Measurements from ENCODE around the gene SLC66A2. TPM values are rescaled to one million over a fixed set of nuclear protein-coding genes. Genes with fewer than 3 reads are reported as not detected.

Gene SLC66A2
- total and polyA plus RNA-seq, 2 experiments from 2014 or later: 33.1 to 67.0 TPM

- no peak overlapping the region for H3K4me3 ChIP-seq
- TF ChIP-seq EZH2 (IDR thresholded peaks at IDR 0.05; ENCODE audit: insufficient read depth, poor library complexity, severe bottlenecking) (no peak), EZH2phosphoT487 (IDR thresholded peaks at IDR 0.05; ENCODE audit: insufficient read depth, low read depth) (no peak)
- no peak overlapping the region for H3K27ac ChIP-seq
- in situ Hi-C loops (cut with MboI): no loop called here
- no peaks in the 10 kb centered on the region for H3K9me3 ChIP-seq (ENCODE audit: low read depth)
- H3K4me2 ChIP-seq (ENCODE audit: unreplicated experiment): no peak overlapping the region
- H3K36me3 ChIP-seq (ENCODE audit: low read depth): no peaks in the 10 kb centered on the region
- no peaks in the 10 kb centered on the region for H4K20me1 ChIP-seq (ENCODE audit: insufficient read depth)
- H3K27me3 ChIP-seq (replicated peaks; ENCODE audit: insufficient read depth): no peaks in the 10 kb centered on the region
- H3K79me2 ChIP-seq (ENCODE audit: insufficient read depth): peaks cover 11% of the 10 kb centered on the region
- no peaks in the 10 kb centered on the region for H3K9me2 ChIP-seq (ENCODE audit: insufficient read depth)
- no peaks in the 10 kb centered on the region for H3K4me1 ChIP-seq (ENCODE audit: insufficient read depth)
- H3F3A ChIP-seq (ENCODE audit: insufficient read depth): no peaks in the 10 kb centered on the region
- 97 to 99% methylated on average over 18 to 20 of the region's 20 CpGs for WGBS, 2 experiments (ENCODE audit: low coverage in 1 of 2, low lambda C conversion rate in 2 of 2, missing lambda C conversion rate in 2 of 2)
- no peak for DNase-seq
- no peak overlapping the region for H3K9ac ChIP-seq
- H2AFZ ChIP-seq: no peak overlapping the region
Measured at GRCh38 chr18:79914614-79915160, 36.8 kb downstream of the SLC66A2 start.

DNA sequence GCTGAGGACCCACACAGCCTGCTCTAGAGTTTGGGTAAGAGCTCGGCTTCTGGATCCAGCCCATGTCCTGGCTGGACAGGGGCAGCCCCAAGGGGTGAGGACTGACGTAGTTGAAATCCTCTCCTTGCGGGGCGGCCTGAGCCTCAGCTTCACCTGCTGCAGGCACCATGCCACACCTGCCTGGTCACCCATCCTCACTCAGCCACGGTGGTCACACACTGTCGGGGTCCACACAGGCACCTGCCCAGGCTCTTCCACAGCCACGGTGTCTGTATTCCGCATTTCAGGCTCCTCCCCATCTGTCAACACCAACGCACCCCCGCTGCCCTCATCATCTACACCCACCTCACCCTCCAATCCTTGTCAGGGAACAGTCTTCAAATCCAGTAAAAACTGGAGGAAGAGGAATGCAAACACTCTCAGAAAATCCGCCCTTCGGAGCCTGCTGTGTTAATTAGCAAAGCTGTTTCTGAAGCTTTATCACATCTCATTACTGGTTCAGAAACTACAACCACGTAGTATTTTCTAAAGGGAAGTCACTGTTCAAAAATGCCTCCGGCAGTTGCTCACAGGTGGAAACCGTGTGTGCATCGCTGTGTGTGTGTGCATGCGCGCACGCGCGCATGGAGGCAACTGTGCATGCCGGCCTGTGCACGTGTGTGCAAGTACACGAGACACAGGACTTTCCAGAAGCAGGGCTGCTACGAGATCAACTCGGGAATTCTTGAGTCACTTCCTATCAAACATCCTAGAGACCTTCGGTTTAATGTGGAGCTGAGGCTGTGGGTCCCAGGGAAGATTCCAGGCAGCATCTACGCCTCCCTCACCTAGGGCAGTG lies 38.2 kb downstream of the SLC66A2 start:
- no peaks in the 10 kb centered on the region for H4K20me1 ChIP-seq (ENCODE audit: insufficient read depth)
- no peak overlapping the region for H3K4me2 ChIP-seq (ENCODE audit: unreplicated experiment)
- TF ChIP-seq EZH2 (IDR thresholded peaks at IDR 0.05; ENCODE audit: insufficient read depth, poor library complexity, severe bottlenecking): no peak
- TF ChIP-seq EZH2phosphoT487 (IDR thresholded peaks at IDR 0.05; ENCODE audit: insufficient read depth, low read depth): no peak
- peaks cover 11% of the 10 kb centered on the region for H3K79me2 ChIP-seq (ENCODE audit: insufficient read depth)
- WGBS, 2 experiments (ENCODE audit: low coverage in 1 of 2, low lambda C conversion rate in 2 of 2, missing lambda C conversion rate in 2 of 2): 89 to 91% methylated on average over 28 of the region's 28 CpGs
- no peak overlapping the region for H3K9ac ChIP-seq
- no peak overlapping the region for H3K27ac ChIP-seq
- no peaks in the 10 kb centered on the region for H3K36me3 ChIP-seq (ENCODE audit: low read depth)
- no peak overlapping the region for H3K4me3 ChIP-seq
- in situ Hi-C loops (cut with MboI): no loop called here
- no peaks in the 10 kb centered on the region for H3K4me1 ChIP-seq (ENCODE audit: insufficient read depth)
- no peaks in the 10 kb centered on the region for H3F3A ChIP-seq (ENCODE audit: insufficient read depth)
- H3K9me2 ChIP-seq (ENCODE audit: insufficient read depth): no peaks in the 10 kb centered on the region
- no peak overlapping the region for H2AFZ ChIP-seq
- H3K9me3 ChIP-seq (ENCODE audit: low read depth): no peaks in the 10 kb centered on the region
- DNase-seq: no peak
- no peaks in the 10 kb centered on the region for H3K27me3 ChIP-seq (replicated peaks; ENCODE audit: insufficient read depth)

DNA sequence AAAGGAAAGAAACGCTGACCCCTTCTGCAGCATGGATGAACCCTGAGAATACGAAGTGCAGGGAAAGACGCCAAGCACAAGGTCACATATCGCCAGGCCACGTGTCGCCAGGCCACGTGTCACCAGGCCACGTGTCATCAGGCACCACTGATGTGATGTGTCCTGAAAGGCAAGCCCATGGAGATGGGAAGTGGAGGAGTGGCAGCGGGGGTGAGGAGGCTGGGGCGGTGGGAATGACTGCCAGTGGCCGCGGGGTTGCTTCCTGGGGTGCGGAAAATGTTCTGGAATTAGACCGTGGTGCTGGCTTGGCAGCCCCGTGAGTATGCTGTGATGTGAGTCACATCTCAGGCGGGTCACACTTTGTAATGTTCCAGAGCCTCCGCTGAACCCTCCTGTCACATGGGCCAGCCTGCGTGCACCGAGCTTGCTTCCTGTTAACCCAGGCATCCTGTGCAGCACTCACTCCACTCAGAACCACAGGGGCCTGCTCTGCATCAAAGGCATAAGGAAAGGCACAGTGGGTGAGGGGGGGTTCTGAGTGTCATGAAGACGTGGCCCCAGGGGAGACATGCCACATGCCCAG lies 39.0 kb downstream of the SLC66A2 start:
- 86 to 92% methylated on average over 16 to 20 of the region's 20 CpGs for WGBS, 2 experiments (ENCODE audit: low coverage in 1 of 2, low lambda C conversion rate in 2 of 2, missing lambda C conversion rate in 2 of 2)
- H3K79me2 ChIP-seq (ENCODE audit: insufficient read depth): peaks cover 11% of the 10 kb centered on the region
- H3K27ac ChIP-seq: no peak overlapping the region

DNA sequence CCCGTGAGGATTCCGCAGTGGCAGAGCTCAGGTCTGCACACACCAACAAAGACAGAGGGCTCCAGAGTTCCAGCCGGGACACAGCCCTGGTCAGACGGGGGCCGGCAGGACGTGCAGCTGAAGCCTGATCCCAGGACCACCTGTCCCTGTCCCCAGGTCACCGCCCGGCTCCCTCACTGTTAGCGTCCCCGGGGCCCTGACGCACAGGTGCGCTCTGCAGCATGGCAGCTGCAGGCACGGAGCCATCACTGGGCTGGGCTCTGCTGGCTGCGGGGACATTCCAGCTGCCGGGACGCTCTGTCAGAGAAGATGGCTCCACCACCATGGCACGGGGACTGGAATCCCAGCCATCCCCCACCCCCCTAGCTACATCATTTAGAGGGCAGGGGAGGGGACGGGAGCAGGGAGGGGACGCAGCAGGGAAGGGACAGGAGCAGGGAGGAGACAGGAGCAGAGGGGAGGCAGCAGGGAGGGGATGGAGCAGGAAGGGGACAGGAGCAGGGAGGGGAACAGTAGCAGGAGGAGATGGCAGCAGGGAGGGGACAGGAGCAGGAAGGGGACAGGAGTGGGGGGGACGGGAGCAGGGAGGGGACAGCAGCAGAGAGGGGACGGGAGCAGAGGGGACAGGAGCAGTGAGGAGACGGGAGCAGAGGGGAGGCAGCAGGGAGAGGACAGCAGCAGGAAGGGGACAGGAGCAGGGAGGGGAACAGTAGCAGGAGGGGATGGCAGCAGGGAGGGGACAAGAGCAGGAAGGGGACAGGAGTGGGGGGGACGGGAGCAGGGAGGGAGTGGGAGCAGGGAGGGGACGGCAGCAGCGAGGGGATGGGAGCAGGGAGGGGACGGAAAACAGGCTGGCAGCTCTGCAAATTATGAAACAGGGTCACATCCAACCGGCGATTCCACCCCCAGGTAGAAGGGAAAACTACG lies 39.8 kb downstream of the SLC66A2 start:
- TF ChIP-seq EZH2phosphoT487 (IDR thresholded peaks at IDR 0.05; ENCODE audit: insufficient read depth, low read depth) (no peak), EZH2 (IDR thresholded peaks at IDR 0.05; ENCODE audit: insufficient read depth, poor library complexity, severe bottlenecking) (no peak)
- Histone ChIP-seq H4K20me1 (ENCODE audit: insufficient read depth) (no peaks in the 10 kb centered on the region), H3K4me2 (ENCODE audit: unreplicated experiment) (no peak overlapping the region), H3K9me2 (ENCODE audit: insufficient read depth) (no peaks in the 10 kb centered on the region), H3K27me3 (replicated peaks; ENCODE audit: insufficient read depth) (no peaks in the 10 kb centered on the region), H3K36me3 (ENCODE audit: low read depth) (no peaks in the 10 kb centered on the region), H3K9ac (no peak overlapping the region), H3K79me2 (ENCODE audit: insufficient read depth) (peaks cover 11% of the 10 kb centered on the region), H3K9me3 (ENCODE audit: low read depth) (no peaks in the 10 kb centered on the region), H3K4me1 (ENCODE audit: insufficient read depth) (no peaks in the 10 kb centered on the region), H3K4me3 (no peak overlapping the region), H3K27ac (no peak overlapping the region), H3F3A (ENCODE audit: insufficient read depth) (no peaks in the 10 kb centered on the region), H2AFZ (no peak overlapping the region)
- 92 to 96% methylated on average over 21 to 27 of the region's 29 CpGs for WGBS, 2 experiments (ENCODE audit: low coverage in 1 of 2, low lambda C conversion rate in 2 of 2, missing lambda C conversion rate in 2 of 2)
- in situ Hi-C loops (cut with MboI): no loop called here
- no peak for DNase-seq

More for the DNA sequence above, 39.0 kb downstream of the SLC66A2 start:
- H3K9me2 ChIP-seq (ENCODE audit: insufficient read depth): no peaks in the 10 kb centered on the region
- no peaks in the 10 kb centered on the region for H3K36me3 ChIP-seq (ENCODE audit: low read depth)
- H3K4me3 ChIP-seq: no peak overlapping the region
- in situ Hi-C loops (cut with MboI): no loop called here
- H3K9me3 ChIP-seq (ENCODE audit: low read depth): no peaks in the 10 kb centered on the region
- no peak overlapping the region for H3K9ac ChIP-seq
- no peak overlapping the region for H3K4me2 ChIP-seq (ENCODE audit: unreplicated experiment)
- H3K4me1 ChIP-seq (ENCODE audit: insufficient read depth): no peaks in the 10 kb centered on the region
- no peaks in the 10 kb centered on the region for H3F3A ChIP-seq (ENCODE audit: insufficient read depth)
- H4K20me1 ChIP-seq (ENCODE audit: insufficient read depth): no peaks in the 10 kb centered on the region
- no peak overlapping the region for H2AFZ ChIP-seq
- TF ChIP-seq EZH2phosphoT487 (IDR thresholded peaks at IDR 0.05; ENCODE audit: insufficient read depth, low read depth) (no peak), EZH2 (IDR thresholded peaks at IDR 0.05; ENCODE audit: insufficient read depth, poor library complexity, severe bottlenecking) (no peak)
- peak; percentile 24 for DNase-seq
- H3K27me3 ChIP-seq (replicated peaks; ENCODE audit: insufficient read depth): no peaks in the 10 kb centered on the region

Measured in GM23248 (cell line).